Amniotic stem cell (primary cell): ENCODE results near the gene ERFE.
"Not testable (repeated sequence)": the region's sequence is repeated elsewhere in the genome, so short reads cannot be mapped to it uniquely, and the experiment has no call there.

Source experiments
- DNase-seq: peaks from one replicate; lab custom pipeline; 2025; lab: John Stamatoyannopoulos, UW

The ERFE gene, protein sequence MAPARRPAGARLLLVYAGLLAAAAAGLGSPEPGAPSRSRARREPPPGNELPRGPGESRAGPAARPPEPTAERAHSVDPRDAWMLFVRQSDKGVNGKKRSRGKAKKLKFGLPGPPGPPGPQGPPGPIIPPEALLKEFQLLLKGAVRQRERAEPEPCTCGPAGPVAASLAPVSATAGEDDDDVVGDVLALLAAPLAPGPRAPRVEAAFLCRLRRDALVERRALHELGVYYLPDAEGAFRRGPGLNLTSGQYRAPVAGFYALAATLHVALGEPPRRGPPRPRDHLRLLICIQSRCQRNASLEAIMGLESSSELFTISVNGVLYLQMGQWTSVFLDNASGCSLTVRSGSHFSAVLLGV

DNA sequence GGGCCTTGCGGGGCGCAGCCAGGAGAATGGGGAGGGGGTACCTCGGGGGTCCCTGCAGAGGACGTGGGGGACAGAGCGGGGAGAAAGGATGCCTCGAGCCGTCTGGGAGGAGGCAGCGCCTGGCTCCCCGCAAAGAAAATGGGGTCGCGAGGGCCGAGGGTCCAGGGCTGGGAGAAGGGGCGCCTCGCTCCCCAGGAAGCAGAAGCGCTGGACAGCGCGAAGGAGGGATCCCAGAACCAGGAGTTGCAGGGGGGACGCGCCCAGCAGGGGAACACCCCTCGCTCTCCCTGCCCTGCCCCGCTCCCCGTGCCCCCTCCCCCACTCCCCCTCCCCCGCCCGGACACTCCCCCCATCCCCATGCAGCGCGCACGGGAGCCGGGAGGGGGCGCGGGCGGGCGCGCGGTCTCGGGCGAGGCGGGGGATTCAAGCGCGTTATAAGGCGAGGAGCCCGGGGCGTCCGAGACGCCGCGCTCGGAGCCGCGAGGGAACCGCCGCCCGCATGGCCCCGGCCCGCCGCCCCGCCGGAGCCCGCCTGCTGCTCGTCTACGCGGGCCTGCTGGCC lies at the start of gene ERFE:
Gene ERFE (plus strand): TSS at position 462 of the 562 bp plus-strand sequence. CDS start 38 bp downstream, at position 500.
- DNase-seq: no peak

DNA sequence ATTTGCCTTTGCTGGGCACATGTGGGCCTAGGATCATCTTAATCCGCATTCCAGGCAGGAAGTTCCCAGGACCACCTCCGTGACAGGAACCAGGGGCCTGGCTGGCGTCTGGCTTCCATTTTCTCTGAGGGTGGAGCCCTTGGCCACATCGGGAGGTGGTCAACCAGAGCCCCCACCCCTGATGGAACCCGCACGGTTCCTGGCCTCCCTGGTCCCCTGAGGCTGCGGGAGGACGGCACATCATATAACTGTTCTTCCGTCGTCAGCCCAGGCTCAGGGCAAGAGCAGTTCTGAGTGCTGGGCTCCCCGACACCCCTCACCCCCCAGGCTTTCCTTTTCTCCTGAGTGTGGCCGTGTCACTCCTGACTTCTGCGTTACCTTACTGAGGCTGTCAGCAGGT lies 45.2 kb upstream of the ERFE start:
- DNase-seq: no peak

DNA sequence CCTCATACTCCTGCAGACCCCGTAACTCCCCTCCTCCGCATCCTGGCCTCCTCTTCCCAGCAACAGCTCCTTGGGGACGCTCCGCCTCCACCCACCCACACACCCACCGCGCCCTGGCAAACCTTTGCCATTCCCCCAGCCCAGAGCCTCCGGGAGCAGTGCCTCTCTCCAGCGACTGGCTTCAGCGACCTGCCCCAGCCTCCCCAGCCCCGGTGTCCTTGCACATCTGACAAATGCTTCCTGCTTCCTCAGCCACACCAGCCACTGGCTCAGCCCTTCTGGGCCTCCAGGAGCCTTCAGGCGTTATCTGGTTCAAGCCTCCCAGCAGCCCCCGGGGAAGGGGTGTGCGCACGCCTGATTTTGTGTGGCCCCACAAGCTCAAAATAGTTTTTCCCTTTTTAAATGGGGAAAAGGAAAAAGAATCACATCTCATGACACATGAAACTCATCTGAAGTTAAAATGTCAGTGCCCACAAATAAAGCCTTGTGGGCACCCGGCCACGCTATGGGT lies 44.4 kb upstream of the ERFE start:
- DNase-seq: no peak

DNA sequence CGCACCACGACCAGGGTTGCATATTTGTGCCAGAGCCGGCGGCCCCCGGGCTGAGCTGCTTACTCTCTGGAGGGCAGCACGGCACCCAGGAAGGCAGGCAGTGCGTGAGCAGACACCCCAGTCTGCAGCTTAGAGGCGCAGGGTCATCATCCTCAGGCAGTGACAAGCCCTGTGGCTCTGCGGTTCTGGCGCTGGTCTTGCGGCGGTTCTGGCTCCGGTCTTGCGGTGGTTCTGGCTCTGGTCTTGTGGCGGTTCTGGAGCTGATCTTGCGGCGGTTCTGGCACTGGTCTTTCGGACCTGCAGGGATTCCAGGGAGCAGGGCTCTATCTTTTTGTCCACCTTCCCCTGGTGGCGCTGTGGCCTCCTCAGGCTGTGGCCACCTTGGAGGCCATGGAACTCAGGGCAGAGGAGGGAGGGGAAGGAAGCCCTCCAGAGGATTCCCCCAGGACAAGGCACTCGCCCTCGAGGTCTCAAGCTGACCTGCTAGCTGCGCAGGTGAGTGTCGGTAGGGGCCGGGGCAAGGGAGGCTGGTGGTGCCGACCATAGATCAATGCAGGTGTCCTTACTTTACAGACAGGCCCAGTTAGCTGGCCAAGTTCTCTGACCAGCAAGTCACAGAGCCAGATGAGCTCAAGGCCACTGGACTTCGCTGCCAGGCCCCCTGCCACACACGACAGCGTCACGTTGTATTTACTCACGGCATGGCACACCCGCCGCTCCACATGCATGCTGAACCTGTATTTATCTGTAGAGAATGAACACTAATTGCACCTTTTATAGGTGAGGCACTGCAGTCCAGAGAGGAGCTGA lies 43.7 kb upstream of the ERFE start:
- no peak for DNase-seq

DNA sequence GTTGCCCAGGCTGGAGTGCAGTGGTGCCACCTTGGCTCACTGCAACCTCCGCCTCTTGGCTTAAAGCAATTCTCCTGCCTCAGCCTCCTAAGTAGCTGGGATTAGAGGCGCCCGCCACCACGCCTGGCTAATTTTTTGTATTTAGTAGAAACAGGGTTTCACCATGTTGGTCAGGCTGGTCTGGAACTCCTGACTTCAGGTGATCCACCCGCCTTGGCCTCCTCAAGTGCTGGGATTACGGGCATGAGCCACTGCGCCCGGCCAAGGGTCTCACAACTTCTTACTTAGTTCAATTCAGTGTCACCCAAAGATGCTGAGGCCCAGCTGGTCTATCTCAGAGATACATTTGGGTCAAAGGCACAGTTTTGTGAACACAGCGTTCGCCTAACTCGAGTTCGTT lies 43.1 kb upstream of the ERFE start:
- DNase-seq: not testable (repeated sequence)

DNA sequence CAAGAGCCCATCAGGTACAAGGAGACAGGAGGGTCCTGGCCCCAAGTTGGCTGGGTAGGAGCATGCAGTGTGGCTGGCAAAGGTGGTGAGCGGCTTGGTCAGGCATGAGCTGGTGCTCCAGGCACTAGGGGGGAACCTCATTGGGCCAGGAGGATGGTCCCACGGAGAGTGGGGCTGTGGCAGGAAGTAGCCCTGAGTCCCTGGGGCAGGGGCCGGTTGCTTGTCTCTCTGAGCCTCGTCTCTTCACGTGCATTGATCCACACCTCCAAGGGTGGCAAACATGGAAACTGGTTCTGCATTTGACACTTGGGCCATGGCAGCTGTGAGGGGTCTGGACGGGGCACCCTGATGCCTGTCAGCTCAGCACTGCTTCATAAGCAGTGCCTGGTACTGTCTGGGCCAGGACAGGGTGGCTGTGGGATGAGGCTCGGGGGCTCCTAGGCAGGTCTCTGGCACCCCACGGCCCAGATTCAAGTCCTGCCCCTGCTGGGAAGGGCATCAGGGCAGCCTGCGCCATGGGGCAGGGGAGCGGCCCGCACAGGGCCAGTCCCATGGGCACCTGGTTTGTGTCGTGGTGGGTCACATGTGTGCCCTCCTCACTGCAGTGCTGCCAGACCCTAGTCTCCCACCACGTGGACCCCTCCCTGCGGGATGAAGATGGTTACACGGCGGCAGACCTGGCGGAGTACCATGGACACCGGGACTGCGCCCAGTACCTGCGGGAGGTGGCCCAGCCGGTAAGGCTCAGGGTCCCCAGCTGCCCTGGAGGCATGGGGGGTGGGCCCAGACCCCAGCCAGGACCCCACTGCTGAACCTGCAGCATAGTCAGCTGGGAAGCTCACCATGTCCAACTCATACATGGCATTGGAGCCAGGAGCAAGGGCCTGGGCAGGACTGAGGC lies 42.2 kb upstream of the ERFE start:
- DNase-seq: no peak

DNA sequence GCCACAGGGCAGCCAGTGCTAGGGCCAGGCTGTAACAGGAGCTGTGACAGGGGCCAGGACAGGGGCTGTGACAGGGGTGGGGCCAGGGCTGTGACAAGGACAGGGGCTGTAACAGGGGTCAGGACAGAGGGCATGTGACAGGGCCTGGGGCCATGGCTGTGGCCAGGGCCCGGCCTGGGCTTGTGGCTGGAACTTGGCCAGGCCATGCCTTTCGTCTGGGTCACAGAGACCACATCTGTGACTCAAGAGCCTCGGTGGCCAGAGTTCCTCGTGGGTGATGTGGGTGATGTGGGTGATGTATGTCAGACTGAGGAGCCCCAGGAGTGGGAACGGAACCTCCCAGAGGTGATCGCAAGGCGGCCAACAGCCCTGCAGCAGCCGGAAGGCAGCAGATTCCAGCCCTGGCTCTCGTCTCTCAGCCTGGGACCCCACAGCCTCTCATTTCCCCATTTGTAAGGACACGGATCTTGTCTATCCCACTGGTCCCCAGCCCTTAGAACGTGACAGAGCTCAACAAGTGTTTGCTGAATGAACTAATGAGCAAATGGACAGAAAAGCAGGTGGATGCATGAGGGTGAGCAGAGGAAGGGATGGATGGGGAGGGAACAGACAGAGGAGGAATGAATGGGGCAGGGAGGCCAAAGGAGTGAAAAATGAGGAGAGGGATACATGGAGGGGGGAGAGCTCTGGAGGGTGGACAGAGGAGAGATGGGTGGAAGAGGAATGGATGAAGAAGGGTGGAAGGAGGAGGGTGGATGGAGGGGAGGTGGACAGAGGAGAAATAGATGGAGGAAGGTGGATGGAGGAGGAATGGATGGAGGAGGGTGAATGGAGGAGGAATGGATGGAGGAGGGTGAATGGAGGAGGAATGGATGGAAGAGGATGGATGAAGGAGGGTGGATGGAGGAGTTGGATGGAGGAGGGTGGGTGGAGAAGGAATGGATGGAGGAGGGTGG lies 41.3 kb upstream of the ERFE start:
- DNase-seq: no peak

DNA sequence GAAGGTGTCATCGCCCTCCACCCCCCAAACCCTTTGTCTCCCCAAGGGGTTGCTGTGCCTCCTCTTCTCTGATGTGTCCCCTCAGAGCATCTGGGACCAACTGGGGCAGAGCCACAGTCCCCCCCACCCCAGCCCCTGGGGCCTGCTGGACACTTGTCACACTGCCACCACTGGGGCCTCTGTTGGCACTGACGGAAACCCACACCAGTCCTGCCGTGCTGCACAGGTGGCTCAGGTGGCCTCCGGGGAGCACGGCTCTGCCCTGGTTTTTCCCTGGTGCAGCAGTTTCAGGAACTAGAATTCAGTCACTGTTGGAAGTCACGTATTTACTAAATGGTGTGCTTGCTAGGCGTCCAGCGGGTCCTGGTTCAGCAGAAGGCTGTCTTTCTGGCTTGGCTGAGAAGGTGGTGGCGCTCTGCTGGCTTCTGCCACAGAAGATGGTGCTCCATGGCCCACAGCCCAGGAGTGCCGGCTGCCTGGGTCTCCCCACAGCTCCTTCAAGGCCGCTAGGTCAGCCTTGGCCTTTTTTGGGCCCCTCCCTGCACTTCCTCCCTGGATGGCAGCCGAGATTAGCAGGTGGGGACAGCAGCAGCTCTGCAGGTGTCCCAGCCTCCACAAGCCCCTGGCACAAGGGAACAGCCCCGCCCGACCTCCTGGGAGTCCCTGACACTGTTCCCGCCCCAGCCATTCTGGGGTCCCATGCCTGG lies 38.9 kb upstream of the ERFE start:
- no peak for DNase-seq

DNA sequence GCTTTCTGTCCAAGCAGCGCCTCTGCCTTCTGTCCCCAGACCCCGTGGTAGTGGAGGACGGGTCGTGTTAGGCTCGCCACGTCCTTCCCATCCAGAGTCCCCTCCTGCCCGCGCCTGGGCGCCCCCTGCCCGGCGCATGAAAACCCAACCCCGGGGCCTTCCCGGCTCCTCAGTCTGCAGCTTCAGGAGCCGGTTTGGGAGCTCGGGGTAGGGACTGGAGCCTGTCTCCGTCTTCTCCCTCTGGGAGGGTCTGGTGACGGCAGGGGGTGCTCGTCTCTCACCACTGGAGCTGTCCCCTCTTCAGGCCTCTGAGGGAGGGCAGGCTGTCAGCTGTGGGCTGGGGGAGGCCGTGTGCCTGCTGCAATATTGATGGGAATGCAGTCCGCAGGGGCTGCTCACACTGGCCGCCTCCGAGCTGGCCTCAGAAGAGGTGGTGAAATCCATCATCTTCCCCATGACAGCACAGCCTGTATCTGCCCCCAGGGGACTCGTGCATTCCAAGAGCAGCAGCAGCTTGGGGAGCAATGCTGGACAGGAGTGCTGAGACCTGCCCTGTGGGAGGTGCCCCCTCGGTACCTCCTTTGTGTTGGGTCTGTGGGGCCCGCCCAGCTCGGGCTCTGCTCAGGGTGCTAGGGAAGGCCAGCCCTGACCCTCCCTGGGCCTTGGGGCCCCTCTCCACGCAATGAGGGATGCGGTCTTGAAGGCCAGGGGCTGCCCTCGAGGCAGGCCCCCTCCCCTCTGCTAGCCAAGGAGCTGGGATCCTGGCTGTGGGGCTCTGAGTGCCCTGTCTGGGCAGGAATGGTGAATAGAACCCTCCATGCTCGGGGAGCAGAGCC lies 38.1 kb upstream of the ERFE start:
- DNase-seq: no peak

DNA sequence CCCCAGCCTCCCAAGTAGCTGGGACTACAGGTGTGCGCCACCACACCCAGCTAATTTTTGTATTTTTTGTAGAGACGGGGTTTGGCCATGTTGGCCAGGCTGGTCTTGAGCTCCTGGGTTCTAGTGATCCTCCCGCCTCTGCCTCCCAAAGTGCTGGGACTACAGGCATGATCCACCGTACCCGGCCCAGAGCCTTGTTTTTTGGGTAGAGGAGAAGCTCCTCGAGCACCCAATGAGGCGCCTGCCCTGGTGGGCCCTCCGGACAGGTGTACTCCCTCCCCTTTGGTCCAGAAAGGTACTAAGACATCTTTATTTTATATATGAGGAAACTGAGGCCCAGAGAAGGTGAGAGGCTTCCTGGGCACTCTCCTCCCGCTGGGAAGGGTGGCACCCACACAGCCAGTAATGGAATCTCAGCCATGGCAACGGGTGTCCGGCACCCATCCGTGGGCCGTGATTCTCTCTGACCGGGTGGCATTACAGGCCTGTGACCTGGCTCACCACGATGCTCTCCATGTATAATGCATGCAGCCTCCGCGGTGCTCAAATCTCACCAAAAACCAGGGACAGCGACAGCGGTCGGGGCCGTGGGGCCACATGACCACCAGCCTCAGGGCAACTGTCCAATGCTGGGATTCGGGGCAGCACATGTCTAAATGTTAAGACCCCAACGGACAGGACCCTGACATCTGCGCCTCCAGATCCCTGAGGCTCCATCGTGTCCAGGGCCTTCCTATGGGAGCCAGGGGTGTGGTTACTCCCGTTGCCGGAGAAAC lies 37.1 kb upstream of the ERFE start:
- DNase-seq: no peak

DNA sequence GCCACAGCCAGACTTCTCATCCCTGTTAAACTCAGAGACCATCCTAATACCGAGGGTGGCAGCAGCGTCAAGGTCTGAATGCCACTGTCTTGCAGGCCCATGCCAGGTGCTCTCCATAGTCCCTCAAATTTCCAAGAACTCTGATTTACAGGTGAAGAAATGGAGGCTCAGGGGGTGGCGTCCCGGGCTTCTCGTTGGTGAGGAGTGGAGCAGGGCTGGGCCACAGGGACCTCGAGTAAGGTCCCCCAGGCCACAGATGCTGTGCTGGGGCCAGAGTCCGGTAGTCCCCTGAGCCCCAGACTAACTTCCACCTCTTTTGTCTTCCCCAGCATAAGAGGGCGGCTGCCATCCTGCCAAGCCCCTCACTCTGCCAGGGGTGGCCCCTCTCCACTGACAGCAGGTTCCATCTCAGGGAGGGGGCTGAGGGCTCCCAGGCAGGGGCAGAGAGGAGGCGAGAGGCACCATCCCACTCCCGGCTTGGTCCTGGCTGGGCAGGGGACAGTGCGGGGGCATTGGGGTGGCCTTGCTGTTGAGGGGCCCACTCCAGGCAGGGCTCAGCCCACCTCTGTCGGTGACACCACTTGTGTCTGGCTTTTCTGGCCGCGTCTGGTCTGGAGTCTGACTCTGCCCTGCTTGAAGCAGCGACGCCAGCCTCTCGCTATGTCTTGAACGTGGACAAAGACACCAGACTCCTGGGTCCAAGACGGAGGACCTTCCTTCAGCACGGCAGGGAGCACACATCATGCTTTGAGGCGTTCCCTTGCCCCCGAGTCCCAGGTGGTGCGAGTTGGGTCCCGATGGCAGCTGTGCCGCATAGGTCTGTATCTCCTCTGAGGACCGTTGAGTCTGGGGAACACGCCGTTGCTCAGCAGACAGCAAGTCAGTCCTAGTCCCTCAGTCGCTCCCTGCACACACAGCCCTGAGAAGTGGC lies 36.2 kb upstream of the ERFE start:
- DNase-seq: no peak

DNA sequence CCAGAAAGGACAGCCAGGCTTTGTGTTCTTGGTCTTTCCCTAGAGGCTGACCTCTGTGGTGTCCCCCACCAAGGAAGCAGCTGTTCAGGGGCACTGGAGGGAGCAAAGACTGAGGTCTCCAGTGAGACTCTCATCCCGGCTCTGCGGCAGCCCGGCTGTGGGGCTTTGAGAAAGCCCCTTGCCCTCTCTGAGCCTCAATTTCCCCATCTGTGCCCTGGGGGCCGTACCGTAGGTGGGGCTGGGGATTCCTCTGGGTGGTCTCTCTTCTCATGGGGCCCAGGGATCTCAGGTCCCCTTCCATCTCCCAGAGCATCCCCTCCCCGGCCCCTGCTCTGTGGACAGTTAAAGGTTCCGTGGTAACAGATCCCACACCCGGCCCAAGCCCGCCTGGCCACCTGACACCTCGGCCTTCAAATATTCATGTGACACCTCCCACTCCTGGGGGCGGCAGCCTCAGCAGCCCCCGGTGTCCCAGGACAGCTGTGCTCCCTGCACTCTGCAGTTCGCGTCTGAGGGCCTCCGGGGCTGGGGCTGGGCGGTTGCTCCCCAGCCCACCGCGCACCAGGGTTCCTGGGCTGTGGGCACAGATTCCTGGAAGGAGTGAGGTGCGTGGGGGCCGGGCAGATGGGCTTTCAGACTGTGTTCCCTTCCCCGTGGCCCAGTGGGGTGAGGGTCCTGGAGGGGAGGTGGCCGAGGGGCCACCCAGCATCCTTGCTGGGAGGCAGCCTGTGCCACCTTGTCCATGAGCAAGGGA lies 35.4 kb upstream of the ERFE start:
- no peak for DNase-seq

DNA sequence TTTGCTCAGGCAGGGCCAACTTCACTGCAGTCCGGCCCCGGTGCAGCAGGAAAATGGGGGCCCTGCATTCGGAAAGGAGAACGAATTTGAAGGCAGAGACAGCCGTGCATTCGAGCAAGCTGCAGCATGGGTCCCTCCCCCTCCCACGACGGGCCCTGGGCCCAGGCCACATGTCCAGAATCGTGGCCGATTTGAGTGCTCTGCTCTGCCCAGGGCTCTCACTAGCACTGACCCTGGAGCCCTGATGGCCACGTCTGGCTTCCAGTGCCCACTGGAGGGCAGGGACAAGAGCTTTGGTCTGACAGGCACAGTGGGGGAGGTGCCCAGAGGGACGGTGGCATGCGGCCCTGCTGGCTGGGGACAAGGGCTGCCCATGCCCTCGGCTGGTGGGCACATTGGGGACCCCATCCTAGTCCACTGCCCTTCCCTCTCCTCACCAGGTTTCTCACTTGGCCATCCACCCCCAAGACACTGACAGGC lies 34.7 kb upstream of the ERFE start:
- no peak for DNase-seq

DNA sequence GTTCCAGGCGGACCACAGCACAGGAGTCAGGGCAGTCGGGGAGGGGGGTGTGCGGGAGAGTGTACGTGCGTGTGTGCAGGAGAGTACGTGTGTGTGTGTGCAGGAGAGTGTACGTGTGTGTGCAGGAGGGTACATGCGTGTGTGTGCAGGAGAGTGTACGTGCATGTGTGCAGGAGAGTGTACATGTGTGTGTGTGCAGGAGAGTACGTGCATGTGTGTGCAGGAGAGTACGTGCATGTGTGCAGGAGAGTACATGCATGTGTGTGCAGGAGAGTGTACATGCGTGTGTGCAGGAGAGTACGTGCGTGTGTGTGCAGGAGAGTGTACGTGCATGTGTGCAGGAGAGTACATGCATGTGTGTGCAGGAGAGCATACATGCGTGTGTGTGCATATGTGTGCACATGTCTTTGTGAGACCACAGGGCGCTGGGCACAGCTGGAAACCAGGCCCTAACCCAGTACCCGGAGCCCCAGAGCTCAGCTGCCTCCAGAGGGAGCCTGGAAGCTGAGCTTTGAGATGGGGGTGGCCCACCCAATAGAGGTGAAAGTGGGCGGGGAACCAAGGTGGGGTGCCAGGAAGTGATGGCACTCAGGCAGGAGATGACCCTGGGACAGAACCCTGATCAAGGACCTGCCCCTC lies 34.2 kb upstream of the ERFE start:
- no peak for DNase-seq

DNA sequence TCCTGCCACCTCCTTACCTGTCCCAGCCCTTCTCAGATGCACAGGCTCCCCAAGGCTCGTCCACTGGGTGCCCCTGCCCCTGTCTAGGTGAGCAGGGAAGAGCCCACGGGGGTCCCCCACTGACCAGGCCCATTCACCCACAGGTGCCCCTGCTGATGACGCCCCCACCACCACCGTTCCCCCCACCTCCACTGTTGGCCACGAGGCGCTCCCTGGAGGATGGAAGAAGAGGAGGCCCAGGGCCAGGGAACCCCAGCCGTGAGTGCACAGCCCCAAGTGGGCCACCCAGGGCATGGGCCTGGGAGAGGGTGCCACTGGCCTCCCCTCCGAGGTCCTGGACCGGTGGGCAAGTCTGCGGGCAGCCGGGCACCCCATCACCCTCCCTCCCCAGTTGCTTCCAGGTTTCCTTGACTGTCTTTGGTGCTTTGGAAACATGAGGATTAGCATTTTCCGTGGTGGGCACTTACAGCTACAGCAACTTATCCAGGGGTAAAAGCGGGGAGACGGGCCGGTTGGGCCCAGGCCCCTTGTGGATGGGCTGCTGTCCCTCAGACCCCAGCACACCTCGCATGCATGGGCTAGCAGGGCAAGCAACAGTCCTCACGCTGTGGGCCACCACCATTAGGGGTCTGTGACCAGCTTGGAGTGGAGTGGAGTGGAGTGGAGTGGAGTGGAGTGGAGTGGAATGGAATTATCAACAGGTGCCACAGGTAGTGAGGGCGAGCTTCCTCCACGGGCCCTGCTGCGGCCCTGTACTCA lies 33.5 kb upstream of the ERFE start:
- no peak for DNase-seq
